GM12878 (cell line): ENCODE results near the gene CDC16. TPM values are rescaled to one million over a fixed set of nuclear protein-coding genes. Genes with fewer than 3 reads are reported as not detected.
A peak's percentile ranks its signal among the peaks of the same experiment; 100 is the strongest.

Experiments
- ATAC-seq: fragments of 200-7000 bp; cut with Tn5 transposase; 3 replicates; pipeline ENCODE4 v1.9.1; 2020; ENCODE audit warnings: mild to moderate bottlenecking, moderate library complexity
- BruUV-seq: library from RNA; stranded (reverse); fragments of 400-500 nt; replicated peaks from 2 replicates; lab custom pipeline; 2021; lab: Mats Ljungman, UMichigan
- CTCF ChIA-PET: fragments of 300-600 bp; sonication (Branson Sonifier 250); formaldehyde crosslinking; extraction: SDS; loops from one replicate; lab custom pipeline; 2021; ENCODE audit warnings: inconsistent platforms; lab: Yijun Ruan, JAX
- POLR2A ChIA-PET: fragments of 350-600 bp; formaldehyde crosslinking; extraction: SDS; loops from one replicate; lab custom pipeline; 2021; ENCODE audit warnings: inconsistent platforms; lab: Charles Lee
- RAD21 ChIA-PET: fragments of 300-600 bp; sonication (Branson Sonifier 250); formaldehyde crosslinking; loops from one replicate; lab custom pipeline; 2023; ENCODE audit warnings: antibody characterized with exemption; ENCODE audit not compliant: unreplicated experiment; lab: Charles Lee
- SMC1A ChIA-PET: fragments of 300-600 bp; sonication (Branson Sonifier 250); formaldehyde crosslinking; loops from one replicate; lab custom pipeline; 2023; ENCODE audit not compliant: unreplicated experiment, uncharacterized antibody; lab: Charles Lee
- DNase-seq: peaks from one replicate; pipeline ENCODE4 v3.0.0-alpha.2; 2011; ENCODE audit warnings: low read depth, low spot score
- FAIRE-seq: peaks from 3 replicates; lab custom pipeline; 2011; peaks lifted over from hg19 to GRCh38; lab: Jason Lieb, UNC
- H2AFZ ChIP-seq: 2 replicates; pipeline ENCODE4 v1.6.0; 2011; ENCODE audit warnings: low read depth, low read length, control low read depth; ENCODE audit not compliant: control insufficient read depth
- H3K27ac ChIP-seq: 2 replicates; pipeline ENCODE4 v1.5.1; 2011; ENCODE audit warnings: control low read depth; ENCODE audit not compliant: control insufficient read depth, insufficient read depth
- H3K27me3 ChIP-seq, 2 experiments: replicated peaks in 1 of 2; 2 replicates each; pipeline versions ENCODE4 v1.6.0 to v1.6.1; 2011; ENCODE audit warnings: low read length in 1 of 2; ENCODE audit not compliant: control insufficient read depth in 2 of 2, insufficient read depth in 2 of 2
- H3K36me3 ChIP-seq, 2 experiments: 2 replicates each; pipeline ENCODE4 v1.5.1; 2011; ENCODE audit warnings: low read length in 1 of 2; ENCODE audit not compliant: control insufficient read depth in 2 of 2, insufficient read depth in 2 of 2
- H3K4me1 ChIP-seq: 2 replicates; pipeline ENCODE4 v1.6.1; 2011; ENCODE audit warnings: mild to moderate bottlenecking, low read length, moderate library complexity, mixed read lengths; ENCODE audit not compliant: control insufficient read depth, insufficient read depth
- H3K4me2 ChIP-seq: 2 replicates; pipeline ENCODE4 v1.6.0; 2011; ENCODE audit warnings: control low read depth; ENCODE audit not compliant: control insufficient read depth, insufficient read depth
- H3K4me3 ChIP-seq: fragments of 200-600 bp; sonication (generic); 2 replicates; pipeline ENCODE4 v1.5.1; 2016
- H3K79me2 ChIP-seq: 2 replicates; pipeline ENCODE4 v1.6.0; 2011; ENCODE audit warnings: low read length; ENCODE audit not compliant: control insufficient read depth, insufficient read depth
- H3K9ac ChIP-seq: 2 replicates; pipeline ENCODE4 v1.8.0; 2011; ENCODE audit warnings: low read length, control low read depth, mixed read lengths; ENCODE audit not compliant: control insufficient read depth, insufficient read depth
- H3K9me3 ChIP-seq: replicated peaks from 3 replicates; pipeline ENCODE4 v1.5.1; 2011; ENCODE audit warnings: mild to moderate bottlenecking, low read length; ENCODE audit not compliant: control insufficient read depth, insufficient read depth
- H4K20me1 ChIP-seq: 2 replicates; pipeline ENCODE4 v1.6.0; 2011; ENCODE audit not compliant: control insufficient read depth, insufficient read depth
- CHD1 ChIP-seq: IDR thresholded peaks from 2 replicates; pipeline ENCODE4 v1.6.1; 2012; ENCODE audit warnings: low read depth, low read length, improper control_type of control experiment
- RUNX3 ChIP-seq: IDR thresholded peaks from 2 replicates; pipeline ENCODE4 v1.6.1; 2012; ENCODE audit warnings: low read length, inconsistent platforms
- SMC3 ChIP-seq: IDR thresholded peaks from 2 replicates; pipeline ENCODE4 v1.6.1; 2011; ENCODE audit warnings: low read length, improper control_type of control experiment, borderline replicate concordance
- ZBTB40 ChIP-seq: fragments of 450-650 bp; IDR thresholded peaks from 2 replicates; pipeline ENCODE4 v1.6.1; 2016; ENCODE audit warnings: mild to moderate bottlenecking, moderate library complexity, borderline replicate concordance
- ZNF384 ChIP-seq: IDR thresholded peaks from 2 replicates; pipeline ENCODE4 v1.6.1; 2012; ENCODE audit warnings: low read depth, mild to moderate bottlenecking, low read length, improper control_type of control experiment, borderline replicate concordance
- WGBS: methylation state at CpG from one replicate; pipeline ENCODE4 v1.1.6; 2016; ENCODE audit warnings: low lambda C conversion rate; ENCODE audit not compliant: insufficient replicate concordance, insufficient coverage; ENCODE audit errors: missing lambda C conversion rate; 5-methylcytosine and 5-hydroxymethylcytosine counted together
- in situ Hi-C: fragments of 300-500 bp; cut with MboI; formaldehyde crosslinking; loops from 9 replicates; pipeline ENCODE4 v1.14.3; 2018; ENCODE audit warnings: mixed read lengths
- intact Hi-C: fragments of 100-400 bp; cut with micrococcal nuclease; formaldehyde crosslinking; loops from one replicate; pipeline ENCODE4 v1.14.2; 2022; ENCODE audit not compliant: unreplicated experiment
- polyA plus RNA-seq, 11 experiments: library from polyadenylated mRNA; depleted of rRNA in 4 of 11; unstranded in 6 of 11; stranded (reverse) in 5 of 11; fragments of >200 nt; fragmentation: Nextera tagmentation in 4 of 11; fragmentation: Illumina TruSeq in 1 of 11; extraction: Ambion mirVana in 4 of 11; extraction: Trizol in 1 of 11; gene quantifications; 1 replicate in 1 of 11; 2 replicates in 10 of 11; pipeline versions ENCODE4 v1.2.1 to v1.2.3, GENCODE V29; 2011 to 2016; ENCODE audit warnings: inconsistent platforms in 2 of 11, missing spikeins in 2 of 11, low read depth in 1 of 11
- total RNA-seq, 4 experiments: library from RNA; depleted of rRNA in 3 of 4; stranded (reverse); fragments of >200 nt in 3 of 4; fragmentation: Illumina TruSeq in 1 of 4; extraction: Trizol in 1 of 4; gene quantifications; 2 replicates each; pipeline versions ENCODE4 v1.2.1 to v1.2.3, GENCODE V29; 2013 to 2021

The CDC16 gene
- total and polyA plus RNA-seq, 10 of the 15 experiments (the other 5 are each of a cell fraction or from before 2014, with no cell fraction given), result 15.4 to 92.9 (median 31.4) TPM

GRCh38 chr13:114318624-114319023, 83.9 kb downstream of the CDC16 start:
- Histone ChIP-seq H3K27ac (no peak overlapping the region), H3K4me2 (no peak overlapping the region; the same call in 1 of the 2 replicates), H4K20me1 (peaks cover 2% of the 10 kb centered on the region; the same call in 1 of the 2 replicates), H3K4me1 (no peaks in the 10 kb centered on the region), H2AFZ (no peak overlapping the region), H3K9ac (no peak overlapping the region), H3K4me3 (peak overlapping the region; percentile 29; the same call in 1 of the 2 replicates), H3K36me3 (peaks cover 2 to 9% of the 10 kb centered on the region in 2 experiments; a peak in 3 of 4 replicates), H3K27me3 (no peaks in the 10 kb centered on the region), H3K9me3 (no peaks in the 10 kb centered on the region), H3K79me2 (peaks cover 71% of the 10 kb centered on the region)
- no peak for DNase-seq
- ChIA-PET RAD21 (interaction anchor here (0.6 to 1.6 kb wide), 5 partner anchors 16 to 171 kb away, joined by 3 to 6 read pairs (median 4); no protein-coding TSS in a partner anchor), CTCF (interaction anchor here (1.0 to 2.5 kb wide), 3 partner anchors 9 to 38 kb away, joined by 5 to 11 read pairs (median 5); no protein-coding TSS in a partner anchor), POLR2A (interaction anchor here (0.7 to 3.5 kb wide), 7 partner anchors 15 to 500 kb away, joined by 3 to 19 read pairs (median 8); partner anchors contain the start of gene UPF3A), SMC1A (interaction anchor here (1.2 to 5.2 kb wide), 3 partner anchors 9 to 24 kb away, joined by 3 to 43 read pairs (median 6); no protein-coding TSS in a partner anchor)
- no TSS peak for BruUV-seq
- no peak for ATAC-seq
- FAIRE-seq, result no peak
- TF ChIP-seq ZBTB40, result 0 out of 2 replicates have a peak, but pooled peaks have one; percentile 44
- TF ChIP-seq CHD1, result no peak
- peak; percentile 84 for TF ChIP-seq ZNF384
- TF ChIP-seq RUNX3, result no peak
- TF ChIP-seq SMC3, result no peak
- in situ Hi-C loops (no loop called here), intact Hi-C loops (no loop called here)
- WGBS, result 5% methylated on average over 1 of the region's 1 CpG
